Esophagus muscularis mucosa (tissue), 4 donors: ENCODE results near the gene GPI. TPM values are rescaled to one million over a fixed set of nuclear protein-coding genes. Genes with fewer than 3 reads are reported as not detected.
"Not testable (repeated sequence)": the region's sequence is repeated elsewhere in the genome, so short reads cannot be mapped to it uniquely, and the experiment has no call there.

Experiments used
- DNase-seq: peaks from one replicate; pipeline ENCODE4 v3.0.0-alpha.2; 2017; ENCODE audit errors: extremely low spot score
- H3K27ac ChIP-seq, 4 donors: fragments of 200-600 bp; sonication (generic); replicated peaks in 1 of 4; 1 replicate in 3 of 4; 2 replicates in 1 of 4; pipeline ENCODE4 v1.5.1; 2016 to 2019; ENCODE audit warnings: mild to moderate bottlenecking in 1 of 4
- H3K27me3 ChIP-seq, 4 donors: fragments of 200-600 bp; sonication (generic); one replicate each; pipeline versions ENCODE4 v1.5.1 to v1.6.0; 2016 to 2019
- H3K36me3 ChIP-seq, 4 donors: fragments of 200-600 bp; sonication (generic); one replicate each; pipeline ENCODE4 v1.5.1; 2016 to 2019
- H3K4me1 ChIP-seq, 4 donors: fragments of 200-600 bp; sonication (generic); one replicate each; pipeline ENCODE4 v1.5.1; 2016 to 2019
- H3K4me3 ChIP-seq, 4 donors: fragments of 200-600 bp; sonication (generic); 1 replicate in 2 of 4; 2 replicates in 2 of 4; pipeline ENCODE4 v1.5.1; 2016 to 2019; ENCODE audit warnings: mild to moderate bottlenecking in 4 of 4, moderate library complexity in 1 of 4
- H3K9me3 ChIP-seq, 4 donors: fragments of 200-600 bp; sonication (generic); 1 replicate in 3 of 4; 2 replicates in 1 of 4; pipeline ENCODE4 v1.5.1; 2016 to 2019
- CTCF ChIP-seq, 3 experiments: fragments of 200-600 bp in 2 of 3; fragments of 450-650 bp in 1 of 3; sonication (generic) in 2 of 3; IDR thresholded peaks; one replicate each; pipeline ENCODE4 v1.5.1; 2017 to 2019; ENCODE audit warnings: antibody characterized with exemption in 3 of 3, mild to moderate bottlenecking in 2 of 3, moderate library complexity in 1 of 3
- EP300 ChIP-seq: sonication (generic); formaldehyde crosslinking; IDR thresholded peaks from one replicate; pipeline ENCODE4 v1.6.1; 2017; ENCODE audit warnings: antibody characterized with exemption
- POLR2A ChIP-seq: fragments of 450-650 bp; IDR thresholded peaks from one replicate; pipeline ENCODE4 v1.6.1; 2017; ENCODE audit warnings: antibody characterized with exemption, moderate library complexity, mild to moderate bottlenecking, low read depth
- POLR2AphosphoS5 ChIP-seq, 2 donors: sonication (generic); formaldehyde crosslinking; IDR thresholded peaks; one replicate each; pipeline ENCODE4 v1.6.1; 2017; ENCODE audit warnings: antibody characterized with exemption in 2 of 2
- WGBS: methylation state at CpG from one replicate; pipeline ENCODE4 v1.1.5; 2018; 5-methylcytosine and 5-hydroxymethylcytosine counted together
- intact Hi-C: fragments of 100-400 bp; cut with DNase I; formaldehyde crosslinking; loops from one replicate; pipeline ENCODE4 v1.15.1; 2023
- total RNA-seq, 4 donors: library from RNA; depleted of rRNA; stranded (reverse); fragments of >200 nt; gene quantifications; one replicate each; pipeline versions ENCODE4 v1.1.0 to v1.2.1, GENCODE V29; 2016

Gene GPI
- total RNA-seq, 4 donors from 2014 or later: 121 to 313 (median 212) TPM

GRCh38 chr19:34330116-34330515, 34.9 kb upstream of the GPI start:
- H3K27me3 ChIP-seq: no peaks in the 10 kb centered on the region
- DNase-seq: no peak
- WGBS: 89% methylated on average over 4 of the region's 4 CpGs
- H3K4me3 ChIP-seq: no peak overlapping the region
- H3K27ac ChIP-seq: no peak overlapping the region
- no peaks in the 10 kb centered on the region for H3K9me3 ChIP-seq
- H3K36me3 ChIP-seq: peaks cover 23 to 97% (median 88%) of the 10 kb centered on the region in 4 donors
- TF ChIP-seq EP300 (no peak), POLR2A (no peak), POLR2AphosphoS5 (IDR thresholded peaks at IDR 0.05) (no peak), CTCF (IDR thresholded peaks at IDR 0.05) (no peak)
- intact Hi-C loops: no loop called here
- peaks cover 0 to 2% (median 0%) of the 10 kb centered on the region in 4 donors for H3K4me1 ChIP-seq

GRCh38 chr19:34330596-34330995, 34.4 kb upstream of the GPI start:
- H3K4me3 ChIP-seq, DNase-seq, H3K27me3 ChIP-seq, H3K4me1 ChIP-seq, intact Hi-C loops, H3K9me3 ChIP-seq, H3K27ac ChIP-seq: not testable (repeated sequence)
- 96% methylated on average over 8 of the region's 8 CpGs for WGBS
- peaks cover 23 to 97% (median 85%) of the 10 kb centered on the region in 4 donors for H3K36me3 ChIP-seq

- H3K4me1 ChIP-seq, H3K9me3 ChIP-seq, DNase-seq, intact Hi-C loops, H3K4me3 ChIP-seq, H3K27me3 ChIP-seq: not testable (repeated sequence)
- H3K27ac ChIP-seq: peak overlapping the region; percentile 6 to 46 (median 25)
- peaks cover 23 to 96% (median 80%) of the 10 kb centered on the region in 4 donors for H3K36me3 ChIP-seq
- 91% methylated on average over 10 of the region's 10 CpGs for WGBS
Measured at GRCh38 chr19:34331596-34331995, 33.4 kb upstream of the GPI start.

GRCh38 chr19:34332027-34332760, 32.8 kb upstream of the GPI start:
- peaks cover 23 to 91% (median 75%) of the 10 kb centered on the region in 4 donors for H3K36me3 ChIP-seq

GRCh38 chr19:34335914-34336313, 29.1 kb upstream of the GPI start:
- intact Hi-C loops: loop anchor here (5.0 kb wide), 1 partner anchor 79 kb away; no protein-coding TSS in a partner anchor
- Histone ChIP-seq H3K36me3 (peaks cover 27 to 92% (median 73%) of the 10 kb centered on the region in 4 donors), H3K9me3 (no peaks in the 10 kb centered on the region), H3K4me1 (peaks cover 0 to 10% (median 4%) of the 10 kb centered on the region in 4 donors), H3K4me3 (no peak overlapping the region), H3K27me3 (no peaks in the 10 kb centered on the region), H3K27ac (no peak overlapping the region)
- no peak for DNase-seq
- TF ChIP-seq CTCF (IDR thresholded peaks at IDR 0.05) (no peak), EP300 (no peak), POLR2A (no peak), POLR2AphosphoS5 (IDR thresholded peaks at IDR 0.05) (no peak)
- 96% methylated on average over 3 of the region's 3 CpGs for WGBS

More at GRCh38 chr19:34332027-34332760, 32.8 kb upstream of the GPI start:
- Histone ChIP-seq H3K9me3 (no peaks in the 10 kb centered on the region), H3K27ac (peak overlapping the region in 3 of 4 donors; percentile 13 to 46 (median 37)), H3K4me3 (no peak overlapping the region), H3K27me3 (no peaks in the 10 kb centered on the region), H3K4me1 (peaks cover 0 to 10% (median 2%) of the 10 kb centered on the region in 4 donors)
- TF ChIP-seq CTCF (IDR thresholded peaks at IDR 0.05) (no peak), POLR2AphosphoS5 (IDR thresholded peaks at IDR 0.05) (peak in 1 of 2 donors; percentile 49)
- intact Hi-C loops: no loop called here
- no peak for DNase-seq
- WGBS: 82% methylated on average over 5 of the region's 5 CpGs
